GM18511 (cell line): ENCODE data around the gene NR2E3.

Experiments
- ATAC-seq: cut with Tn5 transposase; IDR thresholded peaks from one replicate; pipeline ENCODE4 v1.9.1; 2021; ENCODE audit warnings: mild to moderate bottlenecking, moderate library complexity; ENCODE audit not compliant: unreplicated experiment

The NR2E3 gene

DNA sequence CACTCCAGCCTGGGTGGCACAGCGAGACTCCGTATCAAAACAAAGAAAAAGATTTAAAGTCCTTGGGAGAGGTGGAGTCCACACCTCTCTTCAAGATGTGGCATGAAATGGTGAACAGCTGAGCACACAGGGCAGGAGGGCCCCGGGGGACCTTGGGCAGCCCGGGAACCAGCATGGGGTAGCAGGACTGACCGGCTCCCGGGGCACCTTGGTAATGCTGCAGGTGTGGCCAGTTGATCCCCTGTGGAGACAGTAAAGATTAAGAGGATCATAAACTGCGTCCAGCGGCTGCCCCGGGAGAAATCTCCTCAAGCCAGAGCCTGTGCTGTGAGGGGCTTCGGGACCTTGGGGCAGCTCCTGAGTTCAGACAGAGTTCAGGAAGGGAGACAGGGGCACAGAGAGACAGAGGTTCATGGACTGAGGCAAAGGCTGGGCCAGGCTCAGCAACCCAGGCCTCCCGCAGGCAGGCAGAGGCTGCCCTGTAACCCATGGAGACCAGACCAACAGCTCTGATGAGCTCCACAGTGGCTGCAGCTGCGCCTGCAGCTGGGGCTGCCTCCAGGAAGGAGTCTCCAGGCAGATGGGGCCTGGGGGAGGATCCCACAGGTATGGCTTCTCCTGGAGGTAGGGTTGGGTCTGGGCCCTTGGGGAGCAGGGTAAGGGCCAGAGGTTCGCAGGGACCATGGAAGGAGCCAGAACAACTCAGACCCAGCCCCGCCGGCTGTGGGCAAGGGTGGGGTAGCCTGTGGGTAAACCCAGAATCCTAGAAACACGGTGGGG, at the start of gene NR2E3:
TSS of gene NR2E3 (plus strand) at position 299 of the 780 bp plus-strand sequence. CDS start at position 489, 190 bp downstream.
- no peak for ATAC-seq

DNA sequence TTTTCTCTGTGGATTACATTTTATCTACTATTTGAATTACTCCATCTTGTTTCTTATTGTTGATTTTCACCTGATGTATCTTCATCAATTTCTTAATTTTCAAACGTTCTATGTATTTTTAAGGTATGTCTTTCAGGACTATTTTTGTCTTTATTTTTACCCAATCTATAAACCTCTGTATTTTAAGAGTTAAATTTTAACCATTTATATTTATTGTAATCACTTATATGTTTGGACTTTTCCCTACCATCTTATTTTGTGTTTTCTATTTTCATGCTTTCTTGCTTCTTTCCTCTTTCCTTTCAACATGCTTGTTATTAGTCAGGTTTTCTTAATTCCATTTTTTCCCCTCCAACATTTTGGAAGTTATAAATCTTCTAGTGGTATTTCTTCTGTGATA, 49.5 kb upstream of the NR2E3 start:
- ATAC-seq = no peak

DNA sequence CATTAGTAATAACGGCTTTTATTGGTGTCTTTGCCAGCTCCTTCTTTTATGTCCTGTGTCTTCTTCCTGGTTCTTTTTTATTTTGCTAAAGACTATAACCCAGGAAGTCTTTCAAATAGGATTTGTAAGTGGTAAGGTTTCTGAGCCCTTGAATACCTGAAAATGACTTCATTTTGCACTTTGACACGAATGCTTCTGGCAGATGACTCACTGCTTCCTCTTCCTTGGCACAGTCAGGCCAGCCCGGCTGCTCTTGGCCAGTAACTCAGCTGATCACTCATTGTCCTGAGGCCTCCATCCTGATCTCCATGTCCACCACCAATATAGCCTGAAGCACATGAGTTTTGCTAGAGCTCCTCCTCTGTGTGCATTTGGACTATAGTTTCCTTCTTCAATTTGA, 48.7 kb upstream of the NR2E3 start:
- no peak for ATAC-seq

DNA sequence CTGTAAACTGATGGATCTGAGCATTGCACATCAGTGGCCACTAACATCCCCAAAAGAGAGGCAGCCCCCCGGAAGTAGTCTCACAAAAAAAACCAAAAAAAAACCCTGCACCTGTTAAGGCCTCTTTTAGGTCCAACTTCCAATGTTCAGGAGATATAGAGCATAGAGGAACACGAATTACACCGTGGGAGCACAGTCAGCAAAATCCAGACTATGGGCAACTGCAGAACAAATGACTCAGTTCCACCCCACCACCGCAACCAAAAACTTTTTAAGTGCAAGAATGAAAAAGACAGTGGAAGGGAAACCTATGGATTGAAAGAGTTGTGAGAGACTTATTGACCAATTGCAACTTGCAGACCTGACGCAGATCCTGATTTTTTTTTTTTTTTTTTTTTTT, 42.2 kb upstream of the NR2E3 start:
- no peak for ATAC-seq

DNA sequence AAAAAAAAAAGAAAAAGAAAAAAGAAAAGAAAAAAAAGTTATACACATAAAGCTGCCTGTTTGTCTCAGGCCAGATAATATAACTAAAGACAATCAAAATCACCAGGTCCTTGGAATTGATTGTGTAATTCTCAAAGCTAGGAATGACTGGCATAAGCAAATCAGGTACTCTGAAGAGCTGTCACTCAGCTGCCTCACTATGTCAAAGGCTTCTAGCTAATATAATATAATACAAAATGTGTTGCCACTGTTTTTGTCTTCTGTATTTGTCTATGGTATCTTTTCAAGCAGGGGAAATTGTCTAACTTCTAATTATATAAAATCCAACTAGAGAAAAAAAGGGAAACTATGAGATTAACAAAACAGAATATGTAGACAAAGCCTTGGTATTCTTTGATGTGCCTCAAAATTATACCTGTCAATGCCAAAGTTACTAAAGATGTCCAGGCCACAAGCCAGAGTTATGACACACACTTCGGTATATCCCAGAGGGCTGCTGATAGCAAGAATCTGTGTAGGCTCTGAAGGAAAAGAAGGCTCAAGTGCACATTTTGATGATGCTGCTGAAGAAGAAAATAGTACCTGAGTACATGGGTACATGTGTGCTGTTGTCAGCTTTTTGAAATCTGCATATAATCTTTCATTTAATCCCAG, 37.0 kb upstream of the NR2E3 start:
- no peak for ATAC-seq

DNA sequence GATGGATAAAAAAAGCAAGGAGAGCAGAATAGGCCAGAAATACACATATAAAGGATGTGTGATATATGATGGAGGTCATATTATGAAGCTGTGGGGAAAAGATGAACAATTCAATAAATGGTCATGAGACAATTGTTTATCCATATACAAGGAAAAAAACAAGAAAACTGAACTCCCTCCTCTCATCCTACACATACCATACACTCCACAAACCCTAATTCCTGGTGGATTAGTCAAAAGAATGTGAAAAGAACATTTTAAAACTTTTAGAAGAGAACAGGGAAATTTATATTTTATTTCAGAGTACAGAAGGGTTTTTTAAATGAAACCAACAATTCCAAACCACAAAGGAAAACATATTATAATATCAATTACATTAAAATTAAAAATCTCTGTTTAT, 34.5 kb upstream of the NR2E3 start:
- ATAC-seq = no peak

DNA sequence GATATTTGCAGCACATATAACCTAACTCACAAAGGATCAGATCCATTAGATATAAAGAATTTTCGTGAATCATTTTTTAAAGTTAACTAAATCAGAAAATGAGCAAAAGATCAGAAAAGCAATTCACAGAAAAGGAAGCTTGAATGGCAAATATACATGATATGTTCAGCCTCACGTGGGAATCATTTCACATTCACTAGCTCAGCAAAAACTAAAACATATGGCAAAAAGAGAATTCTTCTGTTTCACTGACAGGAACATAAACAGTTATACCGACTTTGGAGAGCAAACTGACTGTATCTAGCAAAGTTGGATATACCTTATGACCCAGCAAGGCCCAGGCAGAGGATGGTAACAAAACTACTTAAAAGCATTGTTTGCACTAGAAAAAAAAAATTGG, 34.0 kb upstream of the NR2E3 start:
- no peak for ATAC-seq

DNA sequence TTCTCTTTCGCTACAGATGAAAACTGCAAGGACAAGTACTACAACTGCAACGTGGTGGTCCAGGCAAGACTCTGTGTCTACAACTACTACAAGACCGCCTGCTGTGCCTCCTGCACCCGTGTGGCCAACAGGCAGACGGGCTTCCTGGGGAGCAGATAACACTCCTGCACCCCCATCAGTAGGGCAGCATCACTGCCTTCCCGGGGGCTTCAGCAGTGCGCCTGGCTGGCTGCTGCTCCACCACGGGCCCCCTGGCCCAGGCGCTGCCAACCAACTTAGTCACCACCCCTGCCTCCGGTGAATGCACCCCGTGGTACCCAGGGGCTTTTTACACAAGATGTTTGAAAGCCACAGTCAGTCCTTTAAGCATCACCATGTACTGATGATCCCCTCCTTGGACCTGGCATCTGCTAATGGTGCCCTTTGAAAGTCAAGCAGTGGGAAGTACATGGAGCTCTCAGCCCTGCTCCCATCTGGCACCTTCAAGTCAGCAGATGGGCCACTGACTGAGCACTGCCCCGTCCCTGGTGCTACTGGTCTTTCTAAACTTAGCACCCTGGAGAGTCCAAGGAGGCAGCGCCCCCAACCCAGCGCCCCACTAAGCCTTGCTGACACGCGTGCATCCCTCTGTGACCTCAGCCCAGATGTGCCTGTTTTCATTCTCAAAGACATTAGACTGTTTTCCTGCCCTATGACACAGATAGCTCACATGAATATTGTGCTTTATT, 33.0 kb upstream of the NR2E3 start:
- no peak for ATAC-seq

DNA sequence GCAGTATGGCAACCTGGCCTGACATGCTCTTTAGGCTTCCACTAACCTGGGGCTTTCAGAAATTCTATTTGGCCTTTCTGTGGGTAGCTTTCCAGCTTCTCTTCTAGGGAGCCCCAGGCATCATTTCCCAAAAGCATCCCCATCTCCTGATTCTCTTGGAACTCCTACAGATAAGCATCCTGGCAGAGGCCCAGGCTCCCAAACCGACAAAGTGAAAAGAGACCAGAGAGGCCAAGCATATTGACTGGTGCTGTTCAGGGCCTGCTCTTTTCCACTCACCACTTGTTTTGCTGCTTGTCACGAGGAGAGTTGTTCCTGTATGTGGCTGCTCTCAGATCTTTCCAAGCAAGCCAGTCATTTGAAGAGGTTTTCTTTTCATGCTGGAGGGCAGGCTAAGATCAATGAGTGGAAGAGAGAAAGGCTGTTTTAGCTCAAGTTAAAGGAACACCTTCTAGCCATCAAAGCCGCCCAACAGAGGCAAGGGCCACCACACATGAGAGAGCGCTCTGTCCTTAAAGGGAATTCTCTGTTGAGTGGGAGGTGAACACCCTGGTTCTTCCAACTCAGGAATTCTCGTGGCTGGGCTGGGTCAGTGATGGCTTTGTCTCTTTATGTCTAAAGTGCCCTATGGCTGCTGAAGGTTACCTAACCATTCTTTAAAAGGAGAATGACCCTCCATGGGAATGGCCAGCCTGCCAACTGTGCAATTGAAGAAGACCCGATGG, 31.1 kb upstream of the NR2E3 start:
- ATAC-seq = no peak

DNA sequence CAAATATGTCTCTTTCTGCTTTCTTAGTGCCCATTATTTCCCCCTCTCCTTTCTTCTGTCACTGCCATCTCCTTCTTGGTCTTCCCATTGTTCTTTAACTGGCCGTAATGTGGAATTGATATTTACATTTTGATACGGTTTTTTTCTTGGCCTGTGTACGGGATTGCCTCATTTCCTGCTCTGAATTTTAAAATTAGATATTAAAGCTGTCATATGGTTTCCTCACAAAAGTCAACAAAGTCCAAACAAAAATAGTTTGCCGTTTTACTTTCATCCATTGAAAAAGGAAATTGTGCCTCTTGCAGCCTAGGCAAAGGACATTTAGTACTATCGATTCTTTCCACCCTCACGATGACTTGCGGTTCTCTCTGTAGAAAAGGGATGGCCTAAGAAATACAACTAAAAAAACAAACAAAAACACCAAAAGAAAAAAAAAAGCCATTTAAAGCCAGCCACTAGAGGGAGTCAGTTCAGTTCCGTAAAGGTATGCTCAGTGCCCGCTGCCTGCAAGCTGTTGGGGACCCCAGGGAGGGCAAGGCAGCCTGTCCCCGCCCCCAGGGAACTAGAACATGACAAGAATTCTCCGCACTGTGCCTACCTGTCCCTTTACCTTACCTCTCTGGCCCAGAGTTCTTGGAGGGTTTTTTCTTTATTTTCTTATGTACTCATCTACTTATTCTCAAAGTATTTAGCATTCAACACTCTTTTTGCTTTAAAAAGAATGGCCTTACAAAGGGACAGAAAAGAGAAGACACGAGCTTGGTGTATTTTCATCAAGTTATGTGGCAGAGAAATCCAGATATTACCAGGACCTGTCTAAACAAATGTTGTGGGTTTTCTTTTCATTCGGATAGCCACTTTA, 30.0 kb upstream of the NR2E3 start:
- peak; percentile 59 for ATAC-seq

DNA sequence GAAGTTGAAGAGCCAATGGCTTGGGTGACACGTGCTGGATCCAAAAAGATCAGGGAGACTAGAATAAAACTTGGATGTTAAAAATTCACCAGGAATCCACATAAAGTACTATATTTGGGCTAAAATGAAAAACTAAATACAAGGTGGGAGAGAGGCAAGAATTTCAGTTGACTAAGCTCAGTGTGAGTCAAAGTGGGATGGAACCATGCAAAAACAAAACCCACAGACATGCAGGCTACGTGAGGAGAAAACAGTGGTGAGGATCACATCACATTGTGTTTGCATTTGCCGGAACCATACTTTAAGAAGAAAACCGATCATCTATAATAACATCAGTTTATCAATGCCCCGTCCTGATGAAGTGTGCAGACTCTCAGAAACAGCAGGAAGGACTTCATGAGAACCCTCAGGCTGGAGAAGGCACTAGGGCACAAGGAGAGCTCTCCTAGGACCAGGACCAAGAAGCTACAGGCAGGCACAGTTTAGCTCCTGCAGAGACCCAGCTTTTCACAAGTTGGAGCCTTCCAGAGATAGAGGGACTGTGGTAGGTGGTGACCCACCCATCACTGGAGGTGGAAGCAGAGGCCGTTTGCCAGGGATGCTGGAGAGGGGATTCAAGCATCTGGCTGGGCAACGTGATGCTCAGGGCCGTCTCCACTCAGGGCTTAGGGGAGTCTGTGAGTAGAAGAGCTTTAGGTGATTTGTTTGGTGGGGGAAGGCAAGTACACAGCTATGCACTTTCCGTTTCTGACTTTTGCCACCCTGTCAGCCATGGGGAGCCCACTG, 29.0 kb upstream of the NR2E3 start:
- no peak for ATAC-seq

DNA sequence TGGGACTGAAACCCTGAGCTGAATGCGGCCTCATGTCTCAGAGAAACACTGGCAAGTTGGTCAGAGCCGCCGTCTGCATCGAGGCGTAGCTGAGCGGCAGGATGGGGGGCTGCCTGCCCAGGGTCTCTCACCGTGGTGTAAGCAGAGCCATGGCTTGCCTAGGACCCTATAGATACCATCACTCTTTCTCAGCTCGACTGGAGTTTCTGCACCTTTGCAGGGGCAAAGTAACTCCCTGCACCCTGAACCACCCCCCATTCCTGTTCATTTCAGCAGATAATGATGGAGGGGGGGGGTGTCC, 28.4 kb upstream of the NR2E3 start:
- no peak for ATAC-seq

DNA sequence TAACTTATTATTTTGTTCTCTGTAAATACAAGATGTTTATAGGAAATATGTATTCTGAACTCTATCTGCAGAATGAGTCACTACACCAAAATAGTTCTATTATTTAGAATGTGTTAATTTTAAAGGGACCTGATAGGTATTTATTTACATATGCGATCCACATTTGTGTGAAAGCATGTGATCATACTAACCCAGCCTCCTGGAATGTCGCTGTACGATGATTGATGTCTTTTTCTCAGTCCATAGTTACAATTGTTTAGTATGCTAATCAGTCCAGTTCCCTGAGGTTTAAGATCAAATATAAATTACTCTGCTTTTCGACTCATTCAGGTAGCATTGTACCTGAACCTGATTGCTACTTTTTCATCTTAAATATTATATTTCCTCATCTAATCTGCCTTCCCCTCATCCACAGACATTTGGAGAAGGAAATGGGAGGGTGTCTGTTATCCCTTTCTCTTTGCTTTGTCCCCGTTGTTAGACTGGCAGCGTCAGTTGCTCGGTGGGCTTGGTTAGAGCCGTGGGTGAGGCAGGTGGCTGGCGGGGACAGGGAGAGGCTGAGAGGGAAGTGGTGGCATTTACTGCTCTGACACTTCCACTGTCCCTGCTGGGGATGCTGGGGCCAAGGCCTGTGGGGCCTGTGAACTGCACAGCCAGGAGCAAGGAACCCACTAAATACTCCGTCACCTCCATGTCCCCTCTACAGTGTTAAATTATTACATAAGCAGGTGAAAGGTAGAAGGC, 27.8 kb upstream of the NR2E3 start:
- ATAC-seq = no peak

DNA sequence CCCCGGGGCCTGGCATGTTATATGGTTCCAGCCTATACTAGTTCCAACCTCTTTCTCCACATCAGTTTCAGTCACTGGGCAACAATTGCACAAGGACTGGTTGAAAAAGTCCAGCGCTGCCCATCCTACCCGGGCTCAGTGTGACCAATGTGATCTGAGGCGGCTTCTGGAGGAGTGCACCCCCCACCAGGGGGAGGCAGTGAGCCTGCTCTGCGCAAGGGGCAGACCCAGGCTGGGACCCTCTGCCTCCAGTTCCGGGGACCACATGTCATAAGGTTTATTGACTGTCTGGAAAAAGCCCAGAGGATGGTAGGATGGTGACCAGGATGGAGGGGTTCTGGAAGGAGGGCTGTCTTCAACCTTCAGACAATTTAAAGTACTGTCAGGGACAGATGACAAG, 25.6 kb upstream of the NR2E3 start:
- ATAC-seq = no peak

DNA sequence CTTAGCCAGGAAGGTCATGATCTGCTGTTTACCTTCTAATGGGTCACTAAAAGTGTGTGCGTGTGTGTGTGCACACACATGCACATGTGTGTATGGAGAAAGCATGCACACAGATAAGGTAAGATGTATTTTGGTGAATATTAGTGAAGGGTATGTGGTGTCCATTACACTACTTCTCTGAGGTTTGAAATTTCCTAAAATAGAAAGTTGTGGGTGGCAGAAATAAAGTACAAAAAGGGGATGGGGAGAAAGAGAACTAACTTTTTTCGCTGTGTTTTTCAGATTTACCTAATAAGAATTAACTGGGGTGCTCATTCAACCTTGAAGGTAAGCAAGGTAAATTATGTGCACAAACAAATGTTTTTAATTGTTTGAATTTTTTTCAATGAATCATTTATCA, 24.4 kb upstream of the NR2E3 start:
- no peak for ATAC-seq

DNA sequence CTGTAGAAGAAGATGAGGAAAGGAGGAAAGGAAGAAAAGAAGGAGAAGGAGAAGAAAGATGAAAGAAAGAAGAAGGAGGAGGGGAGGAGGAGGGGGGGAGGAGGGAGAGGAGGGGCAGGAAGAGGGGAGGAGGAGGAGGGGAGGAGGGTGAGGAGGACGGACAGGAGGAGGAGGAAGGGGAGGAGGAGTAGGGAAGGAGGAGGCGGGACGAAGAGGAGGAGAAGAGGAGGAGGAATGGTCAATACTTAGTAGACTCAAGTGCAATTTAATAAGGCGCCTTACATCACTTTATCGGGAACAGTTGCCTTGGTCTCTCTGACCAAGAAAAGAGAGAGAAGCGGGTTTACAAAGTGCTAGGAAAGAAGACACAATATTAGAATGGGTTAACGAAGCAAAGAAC, 23.7 kb upstream of the NR2E3 start:
- ATAC-seq = no peak

DNA sequence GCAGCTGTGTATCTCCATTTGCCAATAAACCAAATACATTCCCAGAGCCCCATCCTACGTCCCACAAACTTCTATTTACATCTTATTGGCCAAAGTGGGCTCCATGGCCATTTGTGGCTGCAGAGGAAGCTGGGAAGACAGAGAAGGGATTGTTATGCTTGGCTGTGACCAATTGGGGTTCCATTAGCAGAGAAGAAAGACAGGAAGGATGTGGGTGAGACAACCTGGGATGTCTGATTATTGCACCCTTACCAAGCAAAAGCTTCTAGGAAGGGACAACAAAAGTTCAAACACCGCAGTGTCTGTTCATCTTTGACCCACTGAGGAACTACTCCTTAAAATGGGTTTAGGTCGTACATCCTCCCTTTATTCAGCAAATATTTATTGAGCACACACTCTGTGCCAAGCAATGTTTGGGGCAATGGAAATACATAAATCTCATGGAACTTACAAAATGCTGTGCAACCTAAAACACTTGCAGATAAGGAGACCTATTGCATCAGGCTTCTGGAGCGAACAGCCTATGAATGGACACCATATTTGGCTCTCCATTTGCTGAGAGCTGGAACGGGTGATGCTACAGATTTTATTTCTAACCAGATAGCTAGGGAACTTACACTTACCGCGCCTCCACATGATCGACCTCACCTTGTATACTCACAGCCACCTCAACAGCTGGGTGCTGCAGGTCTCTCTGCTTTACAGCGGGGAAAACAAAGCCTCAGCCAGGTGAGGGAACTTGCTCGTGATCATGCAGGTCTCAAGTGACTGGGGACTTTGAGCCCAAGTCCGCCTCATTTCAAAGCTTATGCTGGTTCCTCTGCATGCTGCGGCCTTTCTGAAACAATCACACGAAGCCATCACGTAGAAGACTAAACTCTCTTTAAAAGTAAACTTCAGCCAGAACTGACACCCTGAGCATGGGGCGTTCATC, 21.4 kb upstream of the NR2E3 start:
- no peak for ATAC-seq

DNA sequence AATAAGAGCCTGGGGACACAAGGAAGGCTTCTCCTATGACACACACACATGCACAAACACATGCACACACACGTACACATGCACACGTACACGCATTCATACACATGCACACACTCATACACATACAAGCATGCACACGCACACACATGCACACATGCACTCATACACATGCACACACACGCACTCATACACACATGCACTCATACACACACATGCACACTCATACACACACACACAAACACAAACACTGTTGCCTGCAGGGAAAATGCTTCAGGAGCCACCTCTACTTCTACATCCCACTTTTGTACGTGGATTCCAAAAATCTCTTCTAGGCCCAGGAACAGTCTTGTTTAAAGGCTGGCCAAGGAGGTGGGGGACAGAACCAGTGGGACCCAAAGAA, 20.7 kb upstream of the NR2E3 start:
- no peak for ATAC-seq
